ENCODE measurements around the gene GMNN. TPM values are rescaled to one million over a fixed set of nuclear protein-coding genes. Genes with fewer than 3 reads are reported as not detected.
"Not testable (repeated sequence)": the region's sequence is repeated elsewhere in the genome, so short reads cannot be mapped to it uniquely, and the experiment has no call there.

GMNN gene
- total RNA-seq, 1 donor from 2014 or later, result 83.5 TPM

- H3K27me3 Mint-ChIP-seq (ENCODE audit: insufficient read depth); H3K27ac Mint-ChIP-seq; DNase-seq (ENCODE audit: low spot score); H3K4me1 Mint-ChIP-seq (ENCODE audit: low read depth); intact Hi-C loops (cut with micrococcal nuclease); H3K36me3 Mint-ChIP-seq (ENCODE audit: low read depth); H3K4me3 Mint-ChIP-seq: not testable (repeated sequence)
- peaks cover 14% of the 10 kb centered on the region for H3K9me3 Mint-ChIP-seq
These were observed 23.9 kb upstream of the GMNN start for GRCh38 chr6:24750878-24751277.

DNA sequence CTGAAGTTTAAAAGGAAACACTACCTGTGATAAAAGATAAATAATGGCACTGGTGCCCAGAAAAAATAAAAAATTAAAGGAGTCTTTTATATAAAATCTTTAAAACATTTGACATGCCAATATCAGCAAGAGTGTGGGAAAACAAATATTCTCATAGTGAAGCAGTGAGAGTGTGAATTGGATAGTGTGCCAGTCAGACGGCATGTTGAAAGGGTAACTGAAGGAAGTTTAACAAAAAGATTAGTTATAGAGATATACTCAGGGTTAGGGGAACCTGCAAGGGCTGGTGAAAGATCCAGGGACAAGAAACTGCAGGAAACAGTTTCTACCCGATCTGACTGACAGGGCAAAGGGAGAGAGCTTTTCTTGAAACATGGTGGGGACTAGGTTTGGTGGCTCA is 22.2 kb upstream of the GMNN start:
- no peak for DNase-seq (ENCODE audit: low spot score)
- peaks cover 4% of the 10 kb centered on the region for H3K27me3 Mint-ChIP-seq (ENCODE audit: insufficient read depth)
- H3K9me3 Mint-ChIP-seq, result peaks cover 14% of the 10 kb centered on the region
- H3K36me3 Mint-ChIP-seq (ENCODE audit: low read depth), result peaks cover 1% of the 10 kb centered on the region
- H3K27ac Mint-ChIP-seq, result peak overlapping the region; percentile 31
- H3K4me1 Mint-ChIP-seq (ENCODE audit: low read depth), result no peaks in the 10 kb centered on the region
- H3K4me3 Mint-ChIP-seq, result no peak overlapping the region
- intact Hi-C loops (cut with micrococcal nuclease), result no loop called here

DNA sequence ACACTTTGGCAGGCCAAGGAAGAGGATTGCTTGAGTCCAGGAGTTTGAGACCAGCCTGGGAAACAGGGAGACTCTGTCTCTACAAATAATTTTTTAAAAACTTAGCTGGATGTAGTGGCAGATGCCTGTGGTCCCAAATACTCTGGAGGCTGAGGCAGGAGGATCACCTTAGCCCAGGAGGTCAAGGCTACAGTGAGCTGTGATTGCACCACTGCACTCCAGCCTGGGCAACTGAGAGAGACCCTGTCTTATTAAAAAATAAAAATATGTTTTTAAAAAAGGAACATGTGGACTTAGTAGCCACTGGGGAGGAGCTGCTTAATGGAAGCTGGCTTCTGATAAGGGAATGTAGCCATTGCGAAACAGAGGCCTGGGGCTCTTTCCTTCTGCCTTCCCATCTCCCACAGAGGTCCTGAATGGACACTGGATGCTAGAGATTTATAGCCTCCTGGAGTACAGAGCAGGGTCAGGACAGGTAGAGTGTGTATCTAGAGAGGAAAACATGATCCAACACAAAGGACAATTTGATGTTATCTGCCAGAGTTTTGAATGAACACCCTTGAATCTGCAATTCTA is 21.7 kb upstream of the GMNN start:
- Mint-ChIP-seq H3K4me1 (ENCODE audit: low read depth) (no peaks in the 10 kb centered on the region), H3K36me3 (ENCODE audit: low read depth) (peaks cover 1% of the 10 kb centered on the region), H3K4me3 (no peak overlapping the region), H3K27ac (peak overlapping the region; percentile 31), H3K9me3 (peaks cover 14% of the 10 kb centered on the region), H3K27me3 (ENCODE audit: insufficient read depth) (peaks cover 4% of the 10 kb centered on the region)
- DNase-seq (ENCODE audit: low spot score), result no peak
- intact Hi-C loops (cut with micrococcal nuclease), result no loop called here

GRCh38 chr6:24753545-24753944 is 21.2 kb upstream of the GMNN start:
- no peak overlapping the region for H3K27ac Mint-ChIP-seq
- peaks cover 1% of the 10 kb centered on the region for H3K36me3 Mint-ChIP-seq (ENCODE audit: low read depth)
- H3K4me1 Mint-ChIP-seq (ENCODE audit: low read depth), result no peaks in the 10 kb centered on the region
- DNase-seq (ENCODE audit: low spot score), result no peak
- intact Hi-C loops (cut with micrococcal nuclease), result no loop called here
- H3K4me3 Mint-ChIP-seq, result no peak overlapping the region
- H3K27me3 Mint-ChIP-seq (ENCODE audit: insufficient read depth), result peaks cover 4% of the 10 kb centered on the region
- H3K9me3 Mint-ChIP-seq, result peaks cover 14% of the 10 kb centered on the region

- H3K9me3 Mint-ChIP-seq, result peaks cover 14% of the 10 kb centered on the region
- DNase-seq (ENCODE audit: low spot score); H3K4me3 Mint-ChIP-seq; H3K27ac Mint-ChIP-seq; H3K4me1 Mint-ChIP-seq (ENCODE audit: low read depth); H3K36me3 Mint-ChIP-seq (ENCODE audit: low read depth); intact Hi-C loops (cut with micrococcal nuclease); H3K27me3 Mint-ChIP-seq (ENCODE audit: insufficient read depth): not testable (repeated sequence)
These were observed 20.4 kb upstream of the GMNN start for GRCh38 chr6:24754378-24754777.

GRCh38 chr6:24755279-24755678 is 19.5 kb upstream of the GMNN start:
- DNase-seq (ENCODE audit: low spot score), result no peak
- Mint-ChIP-seq H3K27ac (no peak overlapping the region), H3K9me3 (peaks cover 14% of the 10 kb centered on the region), H3K27me3 (ENCODE audit: insufficient read depth) (peaks cover 3% of the 10 kb centered on the region), H3K36me3 (ENCODE audit: low read depth) (no peaks in the 10 kb centered on the region), H3K4me1 (ENCODE audit: low read depth) (no peaks in the 10 kb centered on the region), H3K4me3 (no peak overlapping the region)
- intact Hi-C loops (cut with micrococcal nuclease), result no loop called here

GRCh38 chr6:24757611-24758010 is 17.1 kb upstream of the GMNN start:
- Mint-ChIP-seq H3K4me3 (no peak overlapping the region), H3K27me3 (ENCODE audit: insufficient read depth) (peaks cover 3% of the 10 kb centered on the region), H3K36me3 (ENCODE audit: low read depth) (no peaks in the 10 kb centered on the region), H3K27ac (no peak overlapping the region), H3K9me3 (peaks cover 9% of the 10 kb centered on the region), H3K4me1 (ENCODE audit: low read depth) (peaks cover 11% of the 10 kb centered on the region)
- no peak for DNase-seq (ENCODE audit: low spot score)
- intact Hi-C loops (cut with micrococcal nuclease), result no loop called here

DNA sequence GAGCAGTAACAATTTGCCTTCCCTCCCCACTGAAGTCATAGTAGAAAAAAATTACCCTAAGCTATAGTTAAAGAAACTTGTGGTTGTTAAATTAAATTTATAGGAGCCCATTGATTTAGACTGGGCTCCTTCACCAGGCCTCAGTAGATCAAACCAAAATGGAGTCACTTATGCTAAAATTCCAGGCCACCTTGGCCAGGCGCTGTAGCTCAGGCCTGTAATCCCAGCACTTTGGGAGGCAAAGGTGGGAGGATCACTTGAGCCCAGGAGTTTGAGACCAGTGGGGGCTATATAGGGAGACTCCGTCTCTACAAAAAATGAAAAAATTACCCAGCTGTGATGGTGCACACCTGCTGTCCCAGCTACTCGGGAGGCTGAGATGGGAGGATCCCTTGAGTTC is 15.0 kb upstream of the GMNN start:
- no peaks in the 10 kb centered on the region for H3K27me3 Mint-ChIP-seq (ENCODE audit: insufficient read depth)
- no peaks in the 10 kb centered on the region for H3K9me3 Mint-ChIP-seq
- H3K4me1 Mint-ChIP-seq (ENCODE audit: low read depth), result peaks cover 11% of the 10 kb centered on the region
- no peak overlapping the region for H3K27ac Mint-ChIP-seq
- no peak for DNase-seq (ENCODE audit: low spot score)
- no peak overlapping the region for H3K4me3 Mint-ChIP-seq
- H3K36me3 Mint-ChIP-seq (ENCODE audit: low read depth), result no peaks in the 10 kb centered on the region
- intact Hi-C loops (cut with micrococcal nuclease), result no loop called here

- Mint-ChIP-seq H3K36me3 (ENCODE audit: low read depth) (no peaks in the 10 kb centered on the region), H3K27ac (no peak overlapping the region), H3K4me3 (no peak overlapping the region), H3K4me1 (ENCODE audit: low read depth) (peaks cover 11% of the 10 kb centered on the region), H3K9me3 (no peaks in the 10 kb centered on the region), H3K27me3 (ENCODE audit: insufficient read depth) (no peaks in the 10 kb centered on the region)
- intact Hi-C loops (cut with micrococcal nuclease), result no loop called here
- no peak for DNase-seq (ENCODE audit: low spot score)
These were observed 14.5 kb upstream of the GMNN start for GRCh38 chr6:24760210-24760609.

DNA sequence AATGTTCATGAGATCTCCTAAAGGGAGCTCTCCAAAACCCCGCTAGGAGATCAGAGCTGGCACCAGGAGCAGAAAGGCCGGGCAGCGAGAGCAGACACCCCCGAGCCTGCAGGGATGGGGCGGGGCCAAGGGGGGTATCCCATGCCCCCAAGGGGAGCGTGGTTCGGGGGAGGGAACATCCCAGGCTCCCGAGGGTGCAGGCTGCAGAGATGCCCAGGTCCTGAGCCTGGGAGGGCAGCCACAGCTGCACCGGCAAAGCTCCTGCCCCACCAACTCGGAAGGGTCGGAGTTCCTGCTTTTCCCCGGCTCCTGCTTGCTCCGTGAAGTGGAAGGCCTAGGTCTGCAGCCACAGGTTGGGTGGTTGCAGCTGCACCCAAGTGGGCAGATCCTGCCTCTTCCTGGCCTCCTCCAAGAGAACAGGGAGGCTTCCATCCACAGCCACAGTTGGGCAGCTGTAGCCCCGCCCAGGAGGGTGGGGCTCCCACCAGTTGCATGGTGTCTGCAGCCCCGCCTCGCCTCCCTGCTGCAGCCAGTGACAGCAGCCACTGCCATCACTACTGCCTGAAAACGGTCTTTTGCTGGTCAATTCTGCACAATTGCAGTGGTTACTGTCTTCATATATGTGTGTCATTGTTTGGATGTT is 13.4 kb upstream of the GMNN start:
- H3K36me3 Mint-ChIP-seq (ENCODE audit: low read depth), result no peaks in the 10 kb centered on the region
- intact Hi-C loops (cut with micrococcal nuclease), result no loop called here
- no peaks in the 10 kb centered on the region for H3K9me3 Mint-ChIP-seq
- no peak overlapping the region for H3K27ac Mint-ChIP-seq
- H3K27me3 Mint-ChIP-seq (ENCODE audit: insufficient read depth), result no peaks in the 10 kb centered on the region
- H3K4me1 Mint-ChIP-seq (ENCODE audit: low read depth), result peaks cover 11% of the 10 kb centered on the region
- H3K4me3 Mint-ChIP-seq, result no peak overlapping the region
- no peak for DNase-seq (ENCODE audit: low spot score)

DNA sequence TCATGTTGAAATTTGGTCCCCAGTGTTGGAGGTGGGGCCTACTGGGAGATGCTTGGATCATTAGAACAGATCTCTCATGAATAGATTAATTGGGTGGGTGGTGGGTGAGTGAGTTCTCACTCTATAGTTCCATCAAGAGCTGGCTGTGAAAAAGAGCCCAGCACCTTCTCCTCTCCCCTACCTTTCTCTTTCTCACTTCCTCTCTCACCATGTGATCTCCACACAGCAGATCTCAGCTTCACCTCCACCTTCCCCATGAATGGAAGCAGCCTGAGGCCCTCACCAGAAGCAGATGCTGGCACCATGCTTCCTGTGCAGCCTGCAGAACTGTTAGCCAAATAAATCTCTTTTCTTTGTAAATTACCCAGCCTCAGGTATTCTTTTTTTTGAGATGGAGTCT is 12.9 kb upstream of the GMNN start:
- H3K27ac Mint-ChIP-seq, result no peak overlapping the region
- peaks cover 16% of the 10 kb centered on the region for H3K4me1 Mint-ChIP-seq (ENCODE audit: low read depth)
- no peaks in the 10 kb centered on the region for H3K36me3 Mint-ChIP-seq (ENCODE audit: low read depth)
- no peaks in the 10 kb centered on the region for H3K27me3 Mint-ChIP-seq (ENCODE audit: insufficient read depth)
- no peak for DNase-seq (ENCODE audit: low spot score)
- H3K9me3 Mint-ChIP-seq, result no peaks in the 10 kb centered on the region
- no peak overlapping the region for H3K4me3 Mint-ChIP-seq
- intact Hi-C loops (cut with micrococcal nuclease), result no loop called here

DNA sequence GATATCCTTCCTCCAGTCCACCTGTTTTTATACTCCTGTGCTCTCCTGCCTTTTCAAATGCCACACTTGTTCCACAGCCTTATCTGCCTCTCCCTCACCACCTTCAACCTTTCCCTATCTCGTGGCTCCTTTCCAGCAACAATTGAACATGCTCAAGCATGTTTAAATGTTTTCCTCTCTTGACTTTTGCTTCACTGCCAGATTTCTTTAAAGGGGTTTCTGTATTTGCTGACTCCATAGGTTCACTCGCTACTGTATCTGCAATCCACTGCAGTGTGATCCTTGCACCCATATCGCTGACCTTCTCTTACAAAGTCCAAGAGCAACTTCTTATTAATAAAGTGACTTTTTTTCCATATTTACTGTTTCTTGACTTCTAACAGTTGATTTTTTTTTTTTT is 11.2 kb upstream of the GMNN start:
- intact Hi-C loops (cut with micrococcal nuclease), result no loop called here
- no peaks in the 10 kb centered on the region for H3K36me3 Mint-ChIP-seq (ENCODE audit: low read depth)
- H3K9me3 Mint-ChIP-seq, result no peaks in the 10 kb centered on the region
- H3K4me3 Mint-ChIP-seq, result no peak overlapping the region
- no peak for DNase-seq (ENCODE audit: low spot score)
- no peak overlapping the region for H3K27ac Mint-ChIP-seq
- H3K4me1 Mint-ChIP-seq (ENCODE audit: low read depth), result peaks cover 17% of the 10 kb centered on the region
- no peaks in the 10 kb centered on the region for H3K27me3 Mint-ChIP-seq (ENCODE audit: insufficient read depth)

- not testable (repeated sequence) for DNase-seq (ENCODE audit: low spot score); H3K4me3 Mint-ChIP-seq; H3K9me3 Mint-ChIP-seq; H3K27me3 Mint-ChIP-seq (ENCODE audit: insufficient read depth); H3K36me3 Mint-ChIP-seq (ENCODE audit: low read depth)
- intact Hi-C loops (cut with micrococcal nuclease), result loop anchor here (5.0 kb wide), 1 partner anchor 333 kb away; no protein-coding TSS in a partner anchor
- peaks cover 17% of the 10 kb centered on the region for H3K4me1 Mint-ChIP-seq (ENCODE audit: low read depth)
- H3K27ac Mint-ChIP-seq, result peak overlapping the region; percentile 6
These were observed 9.6 kb upstream of the GMNN start for GRCh38 chr6:24764833-24765828.
